Panc1 (cell line): Measurements from ENCODE around the gene NOX5. TPM values are rescaled to one million over a fixed set of nuclear protein-coding genes. Genes with fewer than 3 reads are reported as not detected.

Experiments used
- ATAC-seq: fragments of 200-7000 bp; cut with Tn5 transposase; 2 replicates; pipeline ENCODE4 v1.9.1; 2020; ENCODE audit warnings: mild to moderate bottlenecking, moderate library complexity
- BruUV-seq: library from RNA; stranded (reverse); fragments of 400-500 nt; replicated peaks from 2 replicates; lab custom pipeline; 2021; lab: Mats Ljungman, UMichigan
- CTCF ChIA-PET: fragments of 300-600 bp; sonication (Branson Sonifier 250); formaldehyde crosslinking; loops from one replicate; lab custom pipeline; 2022; ENCODE audit warnings: antibody characterized with exemption; lab: Charles Lee
- POLR2A ChIA-PET: fragments of 300-600 bp; sonication (Branson Sonifier 250); formaldehyde crosslinking; loops from one replicate; lab custom pipeline; 2022; ENCODE audit warnings: antibody characterized with exemption; lab: Charles Lee
- DNase-seq: peaks from one replicate; pipeline ENCODE4 v3.0.0-alpha.2; 2010; ENCODE audit warnings: low read depth, low spot score
- H3K27ac ChIP-seq: 2 replicates; pipeline ENCODE4 v1.5.1; 2011; ENCODE audit warnings: mild to moderate bottlenecking, low read length, inconsistent platforms
- H3K27me3 ChIP-seq: fragments of 200-500 bp; sonication (Bioruptor generic); 2 replicates; pipeline ENCODE4 v1.6.0; 2014; ENCODE audit warnings: low read length, inconsistent platforms; ENCODE audit not compliant: control insufficient read depth, insufficient read depth
- H3K36me3 ChIP-seq: fragments of 200-500 bp; sonication (Bioruptor generic); 2 replicates; pipeline ENCODE4 v1.5.1; 2014; ENCODE audit warnings: inconsistent platforms, mild to moderate bottlenecking, low read length, moderate library complexity; ENCODE audit not compliant: control insufficient read depth, insufficient read depth
- H3K4me1 ChIP-seq: 2 replicates; pipeline ENCODE4 v1.5.1; 2011; ENCODE audit warnings: inconsistent platforms, mild to moderate bottlenecking, low read length, moderate library complexity; ENCODE audit not compliant: control insufficient read depth, insufficient read depth
- H3K4me3 ChIP-seq, 2 experiments: 2 replicates each; pipeline ENCODE4 v1.5.1; 2011 to 2012; ENCODE audit warnings: low read depth in 2 of 2, low read length in 2 of 2, mild to moderate bottlenecking in 2 of 2, inconsistent platforms in 1 of 2, moderate library complexity in 1 of 2
- H3K9me3 ChIP-seq: fragments of 200-500 bp; sonication (Bioruptor generic); 2 replicates; pipeline ENCODE4 v1.5.1; 2014; ENCODE audit warnings: low read depth, mild to moderate bottlenecking, inconsistent platforms, low read length, moderate library complexity; ENCODE audit not compliant: control insufficient read depth, insufficient read depth
- CTCF ChIP-seq: fragments of 450-650 bp; IDR thresholded peaks from 2 replicates; pipeline ENCODE4 v1.5.1; 2017; ENCODE audit warnings: mild to moderate bottlenecking
- POLR2AphosphoS5 ChIP-seq: IDR thresholded peaks from 2 replicates; pipeline ENCODE4 v1.6.1; 2012; ENCODE audit warnings: mild to moderate bottlenecking, low read depth, low read length, moderate library complexity
- SIN3A ChIP-seq: IDR thresholded peaks from 2 replicates; pipeline ENCODE4 v1.6.1; 2012; ENCODE audit warnings: low read depth, mild to moderate bottlenecking, low read length, moderate library complexity, borderline replicate concordance; ENCODE audit not compliant: insufficient read depth
- TCF7L2 ChIP-seq: IDR thresholded peaks from 2 replicates; pipeline ENCODE4 v1.6.1; 2011; ENCODE audit warnings: mild to moderate bottlenecking, low read depth, low read length, inconsistent platforms
- in situ Hi-C: cut with HindIII; loops from 2 replicates; pipeline ENCODE4 v1.10.0; 2016; ENCODE audit warnings: low sequenced_read_pairs, low pct_unique_long_range_greater_than_20kb
- intact Hi-C: fragments of 100-400 bp; cut with micrococcal nuclease; formaldehyde crosslinking; loops from one replicate; pipeline ENCODE4 v1.10.0; 2022; ENCODE audit not compliant: unreplicated experiment
- total RNA-seq: library from RNA; stranded (reverse); gene quantifications from one replicate; pipeline ENCODE4 v1.2.1, GENCODE V29; 2021; ENCODE audit not compliant: unreplicated experiment
- TF ChIP-seq, protein P1 (sequence below), 2 experiments: IDR thresholded peaks; 2 replicates each; pipeline ENCODE4 v1.6.1; 2011 to 2012; ENCODE audit warnings: low read depth in 2 of 2, control low read depth in 1 of 2, low read length in 1 of 2, mild to moderate bottlenecking in 1 of 2, moderate library complexity in 1 of 2; ENCODE audit not compliant: insufficient read depth in 1 of 2

Gene NOX5
- total RNA-seq, 1 experiment from 2014 or later, result 0.26 TPM

DNA sequence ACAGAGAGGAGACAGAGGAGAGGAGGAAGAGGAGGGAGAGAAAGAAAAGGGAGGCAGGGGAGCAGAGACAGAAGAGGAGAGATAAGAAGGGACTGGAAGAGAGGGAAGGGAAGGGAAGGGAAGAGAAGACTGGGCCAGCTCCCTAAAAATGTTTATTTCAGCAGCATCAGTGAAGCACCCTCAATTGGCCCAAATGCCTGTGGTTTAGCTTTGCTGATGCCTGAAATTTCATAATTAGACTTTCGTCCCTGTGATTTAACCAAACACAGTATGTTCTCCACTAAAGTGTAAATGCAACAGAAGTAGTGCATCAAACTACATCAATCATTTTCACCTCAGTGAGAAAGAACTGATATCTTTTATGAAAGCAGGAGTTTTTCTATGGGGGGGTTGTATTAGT is 55.9 kb downstream of the NOX5 start:
- DNase-seq, result no peak
- no TSS peak for BruUV-seq
- CTCF ChIA-PET, result no interaction called here
- TF ChIP-seq POLR2AphosphoS5 (no peak), TCF7L2 (no peak), CTCF (no peak), SIN3A (no peak)
- TF ChIP-seq, protein P1, sequence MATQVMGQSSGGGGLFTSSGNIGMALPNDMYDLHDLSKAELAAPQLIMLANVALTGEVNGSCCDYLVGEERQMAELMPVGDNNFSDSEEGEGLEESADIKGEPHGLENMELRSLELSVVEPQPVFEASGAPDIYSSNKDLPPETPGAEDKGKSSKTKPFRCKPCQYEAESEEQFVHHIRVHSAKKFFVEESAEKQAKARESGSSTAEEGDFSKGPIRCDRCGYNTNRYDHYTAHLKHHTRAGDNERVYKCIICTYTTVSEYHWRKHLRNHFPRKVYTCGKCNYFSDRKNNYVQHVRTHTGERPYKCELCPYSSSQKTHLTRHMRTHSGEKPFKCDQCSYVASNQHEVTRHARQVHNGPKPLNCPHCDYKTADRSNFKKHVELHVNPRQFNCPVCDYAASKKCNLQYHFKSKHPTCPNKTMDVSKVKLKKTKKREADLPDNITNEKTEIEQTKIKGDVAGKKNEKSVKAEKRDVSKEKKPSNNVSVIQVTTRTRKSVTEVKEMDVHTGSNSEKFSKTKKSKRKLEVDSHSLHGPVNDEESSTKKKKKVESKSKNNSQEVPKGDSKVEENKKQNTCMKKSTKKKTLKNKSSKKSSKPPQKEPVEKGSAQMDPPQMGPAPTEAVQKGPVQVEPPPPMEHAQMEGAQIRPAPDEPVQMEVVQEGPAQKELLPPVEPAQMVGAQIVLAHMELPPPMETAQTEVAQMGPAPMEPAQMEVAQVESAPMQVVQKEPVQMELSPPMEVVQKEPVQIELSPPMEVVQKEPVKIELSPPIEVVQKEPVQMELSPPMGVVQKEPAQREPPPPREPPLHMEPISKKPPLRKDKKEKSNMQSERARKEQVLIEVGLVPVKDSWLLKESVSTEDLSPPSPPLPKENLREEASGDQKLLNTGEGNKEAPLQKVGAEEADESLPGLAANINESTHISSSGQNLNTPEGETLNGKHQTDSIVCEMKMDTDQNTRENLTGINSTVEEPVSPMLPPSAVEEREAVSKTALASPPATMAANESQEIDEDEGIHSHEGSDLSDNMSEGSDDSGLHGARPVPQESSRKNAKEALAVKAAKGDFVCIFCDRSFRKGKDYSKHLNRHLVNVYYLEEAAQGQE (IDR thresholded peaks at IDR 0.05; ENCODE audit: insufficient read depth in 1 of 2, low read depth in 2 of 2, low read length in 1 of 2), result no peak
- Histone ChIP-seq H3K9me3 (no peaks in the 10 kb centered on the region), H3K4me3 (no peak overlapping the region), H3K27me3 (peaks cover 5% of the 10 kb centered on the region; the same call in 1 of the 2 replicates), H3K4me1 (no peaks in the 10 kb centered on the region), H3K27ac (no peak overlapping the region), H3K36me3 (no peaks in the 10 kb centered on the region)
- intact Hi-C loops, result loop anchor here (5.0 kb wide), 1 partner anchor 322 kb away; no protein-coding TSS in a partner anchor
- in situ Hi-C loops, result no loop called here
- POLR2A ChIA-PET, result no interaction called here
- no peak for ATAC-seq

- ChIA-PET CTCF (no interaction called here), POLR2A (no interaction called here)
- in situ Hi-C loops, result no loop called here
- DNase-seq (no peak), ATAC-seq (no peak)
- BruUV-seq, result no TSS peak
- H3K27me3 ChIP-seq, result peaks cover 5% of the 10 kb centered on the region; the same call in 1 of the 2 replicates
- no peaks in the 10 kb centered on the region for H3K36me3 ChIP-seq
- TF ChIP-seq POLR2AphosphoS5 (no peak), SIN3A (no peak), CTCF (no peak), TCF7L2 (no peak)
- TF ChIP-seq, protein P1 (IDR thresholded peaks at IDR 0.05; ENCODE audit: insufficient read depth in 1 of 2, low read depth in 2 of 2, low read length in 1 of 2), result no peak
- no peak overlapping the region for H3K4me3 ChIP-seq
- H3K27ac ChIP-seq, result no peak overlapping the region
- H3K9me3 ChIP-seq, result no peaks in the 10 kb centered on the region
- H3K4me1 ChIP-seq, result no peaks in the 10 kb centered on the region
- intact Hi-C loops, result loop anchor here (5.0 kb wide), 1 partner anchor 321 kb away; no protein-coding TSS in a partner anchor
These were observed 56.8 kb downstream of the NOX5 start for GRCh38 chr15:69071260-69071659.
